NCI-H128 (cell line): ENCODE data around the gene EFNB2.
A peak's percentile ranks its signal among the peaks of the same experiment; 100 is the strongest.

ENCODE experiments used
- DNase-seq: peaks from one replicate; lab custom pipeline; 2025; ENCODE audit not compliant: unreplicated experiment; lab: John Stamatoyannopoulos, UW

EFNB2 gene

DNA sequence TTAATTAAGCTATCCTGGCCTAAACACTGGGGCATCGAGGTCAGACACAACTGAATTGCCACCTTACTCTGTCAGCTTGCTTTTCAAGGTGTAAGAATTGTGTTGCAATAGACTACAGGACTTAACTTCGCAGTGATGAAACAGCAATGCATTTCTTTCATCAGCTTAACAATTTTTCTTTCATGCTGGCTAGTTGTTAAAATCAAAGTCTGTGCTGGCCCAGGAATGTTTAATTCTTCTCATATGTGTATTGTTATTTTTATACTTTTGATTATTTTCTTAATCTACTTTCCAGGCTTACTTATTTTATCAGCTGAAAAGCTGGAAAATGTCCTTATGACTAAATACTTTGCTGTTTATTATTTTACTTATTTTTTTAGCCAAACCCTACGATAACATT is 79.7 kb downstream of the EFNB2 start:
- DNase-seq: no peak

DNA sequence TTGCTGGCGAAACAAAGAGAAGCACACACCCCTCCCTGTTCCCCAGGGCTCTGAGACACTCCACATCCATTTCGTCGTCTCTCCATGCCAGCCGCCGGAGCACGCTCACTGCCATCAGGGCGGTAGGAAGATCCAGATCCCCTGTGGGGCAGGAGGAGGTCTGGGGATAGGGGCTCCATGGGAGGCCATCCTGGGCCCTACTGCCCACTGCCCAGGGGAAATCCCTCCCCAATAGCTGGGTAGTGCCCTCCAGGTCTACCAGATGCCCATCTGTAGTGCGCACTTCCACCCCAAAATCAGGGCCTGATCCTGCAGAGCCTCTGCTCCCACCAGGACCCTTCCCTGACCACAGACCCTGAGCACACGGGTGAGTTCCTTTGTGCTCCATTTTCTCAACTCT is 80.3 kb downstream of the EFNB2 start:
- DNase-seq: no peak

DNA sequence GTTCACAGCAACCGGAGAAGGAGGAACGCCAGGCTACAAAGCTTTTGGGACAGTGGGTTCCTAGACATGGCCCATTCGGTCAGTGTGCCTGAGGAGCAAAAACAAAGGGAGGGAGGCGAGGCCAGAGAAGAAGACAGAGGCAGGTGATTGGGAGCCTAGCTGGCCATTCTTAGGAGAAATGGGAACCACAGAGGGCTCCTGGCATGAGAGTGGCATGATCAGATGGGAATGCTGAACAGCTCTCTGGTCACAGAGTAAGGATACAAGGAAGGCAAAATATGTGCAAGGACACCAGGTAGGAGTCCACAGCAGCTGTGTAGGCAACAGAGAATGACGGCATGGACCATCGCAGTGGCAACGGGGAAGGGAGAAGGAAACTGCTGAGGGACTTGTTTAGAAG is 82.4 kb downstream of the EFNB2 start:
- no peak for DNase-seq

DNA sequence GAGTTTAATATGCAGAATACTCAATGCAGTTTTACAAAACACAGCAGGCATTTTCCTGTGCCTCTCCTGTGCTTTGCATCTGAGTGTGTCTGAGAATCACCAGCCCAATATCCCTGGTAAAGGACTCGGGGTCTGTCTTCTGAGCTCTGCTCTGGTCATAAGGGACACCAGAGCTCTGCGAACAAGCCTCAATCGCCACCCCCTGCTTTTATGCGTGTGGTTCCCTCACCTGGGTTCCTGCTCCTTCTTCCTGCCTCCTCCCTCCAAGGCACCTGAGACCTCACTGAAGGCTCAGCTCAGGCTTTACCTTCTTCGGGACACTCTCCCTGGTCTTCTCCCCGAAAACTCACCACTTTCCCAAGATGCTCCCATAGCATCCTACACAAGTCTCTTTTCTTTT is 84.5 kb downstream of the EFNB2 start:
- no peak for DNase-seq

DNA sequence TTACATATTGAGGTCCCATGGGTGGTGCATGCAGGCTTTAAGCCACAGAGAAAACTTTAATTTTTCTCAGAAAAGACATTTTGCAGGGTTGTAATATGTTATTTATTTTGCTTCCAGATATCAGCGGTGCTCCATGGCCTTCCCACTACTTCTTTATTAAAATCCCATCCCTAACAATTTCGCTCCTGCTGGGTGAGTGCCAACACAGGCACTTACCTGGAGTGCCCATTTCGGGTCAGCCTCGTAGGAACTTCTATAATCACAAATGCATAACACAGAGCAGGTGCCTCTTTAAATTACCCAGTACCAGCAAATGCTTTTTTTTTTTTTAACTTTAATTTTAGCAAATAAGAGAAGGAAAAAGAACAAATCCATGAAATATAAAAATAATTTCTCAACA is 86.4 kb downstream of the EFNB2 start:
- DNase-seq: peak; percentile 39

DNA sequence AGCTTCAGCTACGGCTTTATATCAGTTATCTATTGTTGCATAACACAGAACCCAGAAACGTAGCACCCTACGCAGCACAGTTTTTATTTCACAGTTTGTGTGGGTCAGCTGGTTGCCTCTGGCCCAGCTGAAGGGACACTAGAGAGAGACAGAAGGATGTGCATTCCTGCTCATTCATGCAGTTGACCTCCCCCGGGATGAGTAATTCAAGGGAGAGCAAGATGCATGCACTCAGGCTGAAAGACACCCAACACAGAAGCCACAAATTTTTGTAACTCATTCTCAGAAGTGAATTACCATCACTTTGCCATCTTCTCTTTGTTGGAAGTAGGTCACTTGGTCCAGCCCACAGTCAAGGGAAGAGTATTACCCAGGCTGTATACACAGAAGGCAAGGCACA is 89.5 kb downstream of the EFNB2 start:
- DNase-seq: no peak

DNA sequence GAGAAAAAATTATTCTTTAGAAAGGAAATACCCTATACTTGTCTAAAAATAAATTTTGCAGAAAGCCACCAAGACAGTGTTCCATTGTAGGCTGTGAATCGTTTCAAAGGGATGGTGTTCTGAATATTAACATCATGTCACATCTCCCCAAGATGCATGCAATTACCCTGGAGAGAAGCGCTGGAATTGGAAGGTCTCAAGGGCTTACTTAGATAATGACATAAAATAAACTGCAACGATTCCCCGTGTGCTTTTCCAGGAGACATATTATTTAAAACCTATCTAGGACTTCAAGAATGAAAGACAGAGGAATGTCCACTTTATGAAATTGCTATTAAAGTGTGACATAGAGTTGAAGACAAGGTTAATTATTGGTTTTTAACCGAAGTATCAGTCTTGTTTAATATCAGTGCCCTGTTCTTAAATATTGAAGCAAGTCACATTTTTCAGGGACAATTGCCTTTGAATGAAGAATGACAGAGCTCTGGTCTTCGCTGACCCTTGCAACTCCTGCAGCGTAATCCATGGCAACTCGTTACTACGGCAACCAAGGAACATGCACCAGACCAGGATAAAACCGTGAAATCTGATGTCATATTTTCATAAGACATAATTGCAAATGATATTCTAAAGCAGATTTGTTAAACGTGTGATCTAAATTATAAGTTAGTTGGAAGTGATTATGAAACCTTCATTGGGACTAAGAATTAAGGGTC is 91.7 kb downstream of the EFNB2 start:
- no peak for DNase-seq

DNA sequence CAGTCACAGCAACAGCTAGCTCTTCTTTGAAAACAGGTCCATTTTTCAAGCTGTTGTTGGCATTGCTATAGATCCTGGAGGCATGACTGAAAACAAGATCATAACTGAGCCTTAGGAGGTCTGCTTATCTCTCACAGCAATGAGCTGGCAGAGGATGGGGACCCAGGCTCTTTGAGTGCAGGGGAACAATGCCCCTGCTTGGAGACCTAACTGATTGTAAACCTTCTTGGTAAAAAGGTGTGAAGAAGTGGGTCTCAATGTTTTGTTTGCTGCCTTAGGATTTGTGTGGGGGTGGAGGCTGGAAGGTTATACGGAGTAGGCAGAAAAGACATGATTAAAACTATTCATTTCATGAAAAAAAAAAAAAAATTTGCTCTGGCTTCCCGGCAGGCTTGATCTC is 94.6 kb downstream of the EFNB2 start:
- peak; percentile 25 for DNase-seq
